Smooth muscle cell (in vitro differentiated cells): Measurements from ENCODE around the gene PHOSPHO2. TPM values are rescaled to one million over a fixed set of nuclear protein-coding genes. Genes with fewer than 3 reads are reported as not detected.

Experiments
- DNase-seq: peaks from one replicate; lab custom pipeline; 2025; ENCODE audit not compliant: unreplicated experiment; lab: John Stamatoyannopoulos, UW
- H2AFZ ChIP-seq: fragments of 200-600 bp; sonication (generic); 2 replicates; pipeline ENCODE4 v1.6.0; 2016; ENCODE audit warnings: antibody characterized with exemption, low read depth, mild to moderate bottlenecking
- H3F3A ChIP-seq: fragments of 200-600 bp; sonication (generic); 2 replicates; pipeline ENCODE4 v1.6.0; 2017; ENCODE audit warnings: antibody characterized with exemption, low read depth
- H3K27ac ChIP-seq: fragments of 200-600 bp; sonication (generic); 2 replicates; pipeline ENCODE4 v1.5.1; 2016; ENCODE audit warnings: low read depth, mild to moderate bottlenecking
- H3K27me3 ChIP-seq: fragments of 200-600 bp; sonication (generic); 2 replicates; pipeline ENCODE4 v1.6.1; 2016; ENCODE audit warnings: low read depth, mild to moderate bottlenecking
- H3K36me3 ChIP-seq: fragments of 200-600 bp; sonication (generic); 2 replicates; pipeline ENCODE4 v1.5.1; 2016; ENCODE audit warnings: low read depth
- H3K4me1 ChIP-seq: fragments of 200-600 bp; sonication (generic); 2 replicates; pipeline ENCODE4 v1.5.1; 2016; ENCODE audit warnings: low read depth
- H3K4me2 ChIP-seq: fragments of 200-600 bp; sonication (generic); 2 replicates; pipeline ENCODE4 v1.6.0; 2016; ENCODE audit warnings: mild to moderate bottlenecking
- H3K4me3 ChIP-seq: fragments of 200-600 bp; sonication (generic); 2 replicates; pipeline ENCODE4 v1.5.1; 2016; ENCODE audit warnings: mild to moderate bottlenecking
- H3K79me2 ChIP-seq: fragments of 200-600 bp; sonication (generic); 2 replicates; pipeline ENCODE4 v1.6.0; 2016; ENCODE audit warnings: low read depth, mild to moderate bottlenecking
- H3K9ac ChIP-seq: fragments of 200-600 bp; sonication (generic); 2 replicates; pipeline ENCODE4 v1.6.0; 2016; ENCODE audit warnings: low read depth
- H3K9me3 ChIP-seq: fragments of 200-600 bp; sonication (generic); replicated peaks from 2 replicates; pipeline ENCODE4 v1.5.1; 2016; ENCODE audit warnings: low read depth
- H4K20me1 ChIP-seq: fragments of 200-600 bp; sonication (generic); 2 replicates; pipeline ENCODE4 v1.6.0; 2016; ENCODE audit warnings: low read depth
- CTCF ChIP-seq: fragments of 200-600 bp; sonication (generic); IDR thresholded peaks from 2 replicates; pipeline ENCODE4 v1.5.1; 2017; ENCODE audit warnings: borderline replicate concordance, mild to moderate bottlenecking, antibody characterized with exemption; ENCODE audit not compliant: insufficient read depth, poor library complexity, severe bottlenecking
- WGBS: methylation state at CpG from one replicate; pipeline ENCODE4 v1.1.7; 2016; ENCODE audit warnings: low lambda C conversion rate; 5-methylcytosine and 5-hydroxymethylcytosine counted together
- polyA plus RNA-seq: library from polyadenylated mRNA; unstranded; fragments of >200 nt; fragmentation: Nextera tagmentation; extraction: Ambion mirVana; gene quantifications from 2 replicates; pipeline ENCODE4 v1.2.1, GENCODE V29; 2016
- total RNA-seq: library from RNA; depleted of rRNA; stranded (reverse); fragments of >200 nt; gene quantifications from 2 replicates; pipeline ENCODE4 v1.2.3, GENCODE V29; 2014

The PHOSPHO2 gene
- total and polyA plus RNA-seq, 2 experiments from 2014 or later: 0.45 to 0.74 TPM

- no peak overlapping the region for H3K4me3 ChIP-seq
- TF ChIP-seq CTCF: no peak
These were observed 8.7 kb downstream of the PHOSPHO2 start for GRCh38 chr2:169702996-169703395.

GRCh38 chr2:169704160-169704708 lies 10.0 kb downstream of the PHOSPHO2 start:
- no peak for TF ChIP-seq CTCF
- no peaks in the 10 kb centered on the region for H3F3A ChIP-seq
- H3K27me3 ChIP-seq: no peaks in the 10 kb centered on the region
- H2AFZ ChIP-seq: no peak overlapping the region
- H3K9me3 ChIP-seq: no peaks in the 10 kb centered on the region
- no peak overlapping the region for H3K4me3 ChIP-seq
- H4K20me1 ChIP-seq: no peaks in the 10 kb centered on the region
- H3K36me3 ChIP-seq: no peaks in the 10 kb centered on the region
- no peaks in the 10 kb centered on the region for H3K4me1 ChIP-seq
- no peak overlapping the region for H3K4me2 ChIP-seq
- no peak overlapping the region for H3K27ac ChIP-seq
- H3K9ac ChIP-seq: no peak overlapping the region
- no peaks in the 10 kb centered on the region for H3K79me2 ChIP-seq
- DNase-seq: no peak
- 92% methylated on average over 1 of the region's 1 CpG for WGBS

More at GRCh38 chr2:169702996-169703395, 8.7 kb downstream of the PHOSPHO2 start:
- no peak overlapping the region for H3K9ac ChIP-seq
- 85% methylated on average over 3 of the region's 3 CpGs for WGBS
- H3K79me2 ChIP-seq: no peaks in the 10 kb centered on the region
- no peak overlapping the region for H2AFZ ChIP-seq
- H3K4me1 ChIP-seq: no peaks in the 10 kb centered on the region
- no peaks in the 10 kb centered on the region for H4K20me1 ChIP-seq
- H3K9me3 ChIP-seq: no peaks in the 10 kb centered on the region
- no peak for DNase-seq
- H3K27me3 ChIP-seq: no peaks in the 10 kb centered on the region
- H3F3A ChIP-seq: no peaks in the 10 kb centered on the region
- no peak overlapping the region for H3K27ac ChIP-seq
- H3K4me2 ChIP-seq: no peak overlapping the region
- H3K36me3 ChIP-seq: no peaks in the 10 kb centered on the region

- Histone ChIP-seq H2AFZ (no peak overlapping the region), H3K4me2 (no peak overlapping the region), H3K4me1 (no peaks in the 10 kb centered on the region), H3K9ac (no peak overlapping the region), H3F3A (no peaks in the 10 kb centered on the region), H3K36me3 (no peaks in the 10 kb centered on the region), H3K27me3 (no peaks in the 10 kb centered on the region), H3K9me3 (no peaks in the 10 kb centered on the region), H3K79me2 (no peaks in the 10 kb centered on the region), H3K4me3 (no peak overlapping the region), H4K20me1 (no peaks in the 10 kb centered on the region), H3K27ac (no peak overlapping the region)
- WGBS: 46% methylated on average over 2 of the region's 2 CpGs
- TF ChIP-seq CTCF: no peak
- DNase-seq: no peak
These were observed 11.7 kb downstream of the PHOSPHO2 start for GRCh38 chr2:169705927-169706326.

GRCh38 chr2:169707626-169708025 lies 13.4 kb downstream of the PHOSPHO2 start:
- no peaks in the 10 kb centered on the region for H3K4me1 ChIP-seq
- no peak overlapping the region for H3K27ac ChIP-seq
- DNase-seq: no peak
- no peaks in the 10 kb centered on the region for H3K9me3 ChIP-seq
- no peak overlapping the region for H3K4me3 ChIP-seq
- no peak overlapping the region for H3K9ac ChIP-seq
- no peak overlapping the region for H3K4me2 ChIP-seq
- 75% methylated on average over 2 of the region's 2 CpGs for WGBS
- H4K20me1 ChIP-seq: no peaks in the 10 kb centered on the region
- no peaks in the 10 kb centered on the region for H3K79me2 ChIP-seq
- no peaks in the 10 kb centered on the region for H3F3A ChIP-seq
- no peaks in the 10 kb centered on the region for H3K27me3 ChIP-seq
- no peak for TF ChIP-seq CTCF
- no peak overlapping the region for H2AFZ ChIP-seq
- no peaks in the 10 kb centered on the region for H3K36me3 ChIP-seq
